Myometrial cell (primary cell): Measurements from ENCODE around the gene PFDN1. TPM values are rescaled to one million over a fixed set of nuclear protein-coding genes. Genes with fewer than 3 reads are reported as not detected.

Experiments used
- total RNA-seq: library from RNA; depleted of rRNA; stranded (reverse); fragments of >200 nt; gene quantifications from 2 replicates; pipeline ENCODE4 v1.2.3, GENCODE V29; 2015

Gene PFDN1
- total RNA-seq: 144 and 154 TPM in 2 replicates

GRCh38 chr5:140302786-140303639 is at the start of gene PFDN1:
Gene PFDN1 (minus strand): TSS chr5:140303101. CDS start chr5:140303073, 28 bp downstream.

GRCh38 chr5:140346348-140347221 is 43.7 kb upstream of the PFDN1 start, which contains the start of gene HBEGF:
Gene HBEGF (minus strand): TSS chr5:140346603. CDS start chr5:140346328, 275 bp downstream.

Other genes starting within 250 kb of the PFDN1 start
- gene PURA, start 189.0 kb downstream of the PFDN1 start, total RNA-seq: 4.0 and 7.3 TPM in 2 replicates
- 2.3 and 3.7 TPM in 2 replicates for gene IGIP, start 177.2 kb downstream of the PFDN1 start, total RNA-seq
- gene CYSTM1, start 127.9 kb downstream of the PFDN1 start, total RNA-seq: 13.8 and 24.3 TPM in 2 replicates
- 6.9 and 16.7 TPM in 2 replicates for gene HBEGF, start 43.5 kb upstream of the PFDN1 start, total RNA-seq
- gene SLC4A9, start 57.1 kb upstream of the PFDN1 start, total RNA-seq: not detected in 2 replicates
- 25.9 and 27.1 TPM in 2 replicates for gene ANKHD1, start 98.7 kb upstream of the PFDN1 start, total RNA-seq
- 0.53 and 3.5 TPM in 2 replicates for gene EIF4EBP3, start 244.6 kb upstream of the PFDN1 start, total RNA-seq